Measurements from ENCODE around the gene TTC33.

The TTC33 gene

GRCh38 chr5:40757400-40757799 lies 1.6 kb upstream of the TTC33 start:
- H3K4me3 ChIP-seq (replicated peaks; ENCODE audit: low read depth, low read length) = no peak overlapping the region
- no peak for DNase-seq (ENCODE audit: low read depth)
- TF ChIP-seq CTCF (IDR thresholded peaks at IDR 0.05; ENCODE audit: low read length, missing control alignments) = no peak

- DNase-seq (ENCODE audit: low read depth) = peak; percentile 85
- H3K4me3 ChIP-seq (replicated peaks; ENCODE audit: low read depth, low read length) = peak overlapping the region; percentile 98
- peak; percentile 79 for TF ChIP-seq CTCF (IDR thresholded peaks at IDR 0.05; ENCODE audit: low read length, missing control alignments)
Measured at GRCh38 chr5:40755093-40755406, 711 bp downstream of the TTC33 start.

- peak; percentile 53 for DNase-seq (ENCODE audit: low read depth)
- TF ChIP-seq CTCF (IDR thresholded peaks at IDR 0.05; ENCODE audit: low read length, missing control alignments) = no peak
- peak overlapping the region; percentile 98 for H3K4me3 ChIP-seq (replicated peaks; ENCODE audit: low read depth, low read length)
Measured at GRCh38 chr5:40754381-40755092, 1.2 kb downstream of the TTC33 start.

GRCh38 chr5:40746703-40747102 lies 9.1 kb downstream of the TTC33 start:
- DNase-seq (ENCODE audit: low read depth) = peak; percentile 48
- H3K4me3 ChIP-seq (replicated peaks; ENCODE audit: low read depth, low read length) = no peak overlapping the region
- TF ChIP-seq CTCF (IDR thresholded peaks at IDR 0.05; ENCODE audit: low read length, missing control alignments) = no peak

GRCh38 chr5:40743771-40744170 lies 12.0 kb downstream of the TTC33 start:
- no peak for TF ChIP-seq CTCF (IDR thresholded peaks at IDR 0.05; ENCODE audit: low read length, missing control alignments)
- peak; percentile 45 for DNase-seq (ENCODE audit: low read depth)

GRCh38 chr5:40738502-40738901 lies 17.3 kb downstream of the TTC33 start:
- no peak overlapping the region for H3K4me3 ChIP-seq (replicated peaks; ENCODE audit: low read depth, low read length)
- no peak for TF ChIP-seq CTCF (IDR thresholded peaks at IDR 0.05; ENCODE audit: low read length, missing control alignments)
- DNase-seq (ENCODE audit: low read depth) = no peak

More at GRCh38 chr5:40743771-40744170, 12.0 kb downstream of the TTC33 start:
- H3K4me3 ChIP-seq (replicated peaks; ENCODE audit: low read depth, low read length) = no peak overlapping the region

Data from fibroblast of pulmonary artery (primary cell).